Stimulated activated CD8-positive, alpha-beta memory T cell treated with anti-CD3 and anti-CD28 coated beads, Interleukin-2, amount 100 ng/mL, for 48 hours (primary cell): Measurements from ENCODE around the gene NEURL2.

Experiments
- DNase-seq, 2 donors: peaks; one replicate each; pipeline ENCODE4 v3.0.0-alpha.2; 2020; ENCODE audit warnings: low read depth in 2 of 2

NEURL2 gene

GRCh38 chr20:45872626-45873025 lies 18.4 kb downstream of the NEURL2 start:
- no peak for DNase-seq

- no peak for DNase-seq
Observed at GRCh38 chr20:45867819-45868176, 23.2 kb downstream of the NEURL2 start.

GRCh38 chr20:45867136-45867818 lies 23.7 kb downstream of the NEURL2 start:
- no peak for DNase-seq

- DNase-seq: no peak
Observed at GRCh38 chr20:45866454-45866853, 24.6 kb downstream of the NEURL2 start.

GRCh38 chr20:45863543-45864470 lies 27.2 kb downstream of the NEURL2 start:
- DNase-seq: no peak

GRCh38 chr20:45861221-45862075 lies 29.6 kb downstream of the NEURL2 start:
- DNase-seq: no peak

- DNase-seq: no peak
Observed at GRCh38 chr20:45860560-45861220, 30.3 kb downstream of the NEURL2 start.

- DNase-seq: no peak
Observed at GRCh38 chr20:45859916-45860315, 31.1 kb downstream of the NEURL2 start.

GRCh38 chr20:45857882-45858216 lies 33.2 kb downstream of the NEURL2 start:
- DNase-seq: peak in 1 of 2 donors; percentile 46

- DNase-seq: peak; percentile 70 to 84
Observed at GRCh38 chr20:45857114-45857881, 33.7 kb downstream of the NEURL2 start, which contains the start of the genes ACOT8 and ZSWIM3. TSS of gene ACOT8 (minus strand) at chr20:45857392. CDS start at chr20:45857315, 77 bp downstream. TSS of gene ZSWIM3 (plus strand) at chr20:45857614. CDS start at chr20:45857826, 212 bp downstream.

GRCh38 chr20:45853484-45853883 lies 37.5 kb downstream of the NEURL2 start:
- no peak for DNase-seq

GRCh38 chr20:45852326-45852725 lies 38.7 kb downstream of the NEURL2 start:
- DNase-seq: no peak

GRCh38 chr20:45851501-45851900 lies 39.5 kb downstream of the NEURL2 start:
- DNase-seq: no peak

- no peak for DNase-seq
Observed at GRCh38 chr20:45850926-45851325, 40.1 kb downstream of the NEURL2 start.

- DNase-seq: no peak
Observed at GRCh38 chr20:45850238-45850637, 40.8 kb downstream of the NEURL2 start.

GRCh38 chr20:45848969-45849582 lies 41.9 kb downstream of the NEURL2 start:
- no peak for DNase-seq

- DNase-seq: no peak
Observed at GRCh38 chr20:45848421-45848820, 42.6 kb downstream of the NEURL2 start.

GRCh38 chr20:45845452-45845851 lies 45.6 kb downstream of the NEURL2 start:
- DNase-seq: no peak

- no peak for DNase-seq
Observed at GRCh38 chr20:45843506-45843905, 47.5 kb downstream of the NEURL2 start.

- DNase-seq: no peak
Observed at GRCh38 chr20:45842169-45842812, 48.7 kb downstream of the NEURL2 start.
